Activated CD8-positive, alpha-beta T cell treated with anti-CD3 and anti-CD28 coated beads, Interleukin-2, amount 10 ng/mL, durations not matched to agents 7 days and 5 days (primary cell): Measurements from ENCODE around the gene SIPA1L3. TPM values are rescaled to one million over a fixed set of nuclear protein-coding genes. Genes with fewer than 3 reads are reported as not detected.

Experiments
- ATAC-seq: fragments of 150-1000 bp; cut with Tn5 transposase; one replicate; pipeline ENCODE4 v1.10.0; 2021; ENCODE audit warnings: moderate library complexity
- CTCF ChIA-PET: fragments of 350-600 bp; sonication (Branson Sonifier 250); formaldehyde crosslinking; loops from one replicate; lab custom pipeline; 2021; ENCODE audit warnings: antibody characterized with exemption; lab: Charles Lee
- POLR2A ChIA-PET: fragments of 350-600 bp; sonication (Branson Sonifier 250); formaldehyde crosslinking; loops from one replicate; lab custom pipeline; 2021; ENCODE audit warnings: antibody characterized with exemption; lab: Charles Lee
- DNase-seq: peaks from one replicate; pipeline ENCODE4 v3.0.0-alpha.2; 2020
- H3K27ac Mint-ChIP-seq: one replicate; pipeline ENCODE4 v1.8.0; 2021; ENCODE audit warnings: mild to moderate bottlenecking, mixed read lengths
- H3K27me3 Mint-ChIP-seq: one replicate; pipeline ENCODE4 v1.8.0; 2021; ENCODE audit warnings: low read depth, mixed read lengths
- H3K36me3 Mint-ChIP-seq: one replicate; pipeline ENCODE4 v1.8.0; 2021; ENCODE audit warnings: low read depth, mixed read lengths
- H3K4me1 Mint-ChIP-seq: one replicate; pipeline ENCODE4 v1.8.0; 2021; ENCODE audit warnings: low read depth, mixed read lengths
- H3K4me3 Mint-ChIP-seq: one replicate; pipeline ENCODE4 v1.8.0; 2021; ENCODE audit warnings: mild to moderate bottlenecking, mixed read lengths
- H3K9me3 Mint-ChIP-seq: one replicate; pipeline ENCODE4 v1.8.0; 2022; ENCODE audit warnings: mixed read lengths; ENCODE audit not compliant: insufficient read depth
- total RNA-seq, 2 experiments: library from RNA; stranded (reverse); gene quantifications; one replicate each; pipeline ENCODE4 v1.2.3, GENCODE V29; 2021

The SIPA1L3 gene
- total RNA-seq, 2 experiments from 2014 or later = 18.3 to 20.2 TPM

DNA sequence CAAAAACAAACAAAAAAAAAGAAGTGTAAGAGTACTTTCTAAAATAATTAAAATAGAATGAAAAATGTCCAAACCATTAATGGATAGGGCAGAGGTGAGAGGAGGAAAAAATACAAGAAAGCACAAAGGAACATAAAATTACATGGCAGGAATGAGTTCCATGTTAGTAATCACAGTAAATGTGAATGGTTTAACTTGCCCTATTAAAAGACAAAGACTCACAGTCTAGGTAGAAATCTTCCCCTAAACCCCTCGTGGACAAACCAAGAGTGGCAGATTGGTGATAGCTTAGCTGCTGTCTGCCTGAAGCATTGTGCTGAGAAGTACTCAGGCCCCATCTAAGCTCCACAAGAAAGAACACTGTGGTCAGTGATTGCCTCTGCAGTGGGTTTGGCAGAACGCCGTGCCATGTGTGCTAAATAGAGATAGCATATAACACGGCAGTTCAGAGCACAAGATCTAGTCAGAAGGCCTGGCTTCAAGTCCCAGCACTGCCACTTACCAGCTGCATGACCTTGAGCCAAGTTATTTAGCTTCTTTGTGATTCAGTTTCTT, 213.5 kb downstream of the SIPA1L3 start:
- peaks cover 32% of the 10 kb centered on the region for H3K36me3 Mint-ChIP-seq
- no peak overlapping the region for H3K27ac Mint-ChIP-seq
- DNase-seq (no peak), ATAC-seq (no peak)
- POLR2A ChIA-PET = interaction anchor here (0.5 kb wide), 1 partner anchor 896 kb away, joined by 4 read pairs; no protein-coding TSS in a partner anchor
- no peak overlapping the region for H3K4me3 Mint-ChIP-seq
- H3K9me3 Mint-ChIP-seq = peaks cover 4% of the 10 kb centered on the region
- CTCF ChIA-PET = no interaction called here
- H3K4me1 Mint-ChIP-seq = peaks cover 4% of the 10 kb centered on the region
- H3K27me3 Mint-ChIP-seq = no peaks in the 10 kb centered on the region

- CTCF ChIA-PET = no interaction called here
- Mint-ChIP-seq H3K27ac (no peak overlapping the region), H3K4me1 (no peaks in the 10 kb centered on the region), H3K9me3 (peaks cover 9% of the 10 kb centered on the region), H3K36me3 (peaks cover 28% of the 10 kb centered on the region), H3K4me3 (no peak overlapping the region), H3K27me3 (no peaks in the 10 kb centered on the region)
- POLR2A ChIA-PET = no interaction called here
- DNase-seq (no peak), ATAC-seq (no peak)
Measured at GRCh38 chr19:38122402-38123093, 215.5 kb downstream of the SIPA1L3 start.

- peaks cover 5% of the 10 kb centered on the region for H3K9me3 Mint-ChIP-seq
- POLR2A ChIA-PET = no interaction called here
- DNase-seq (no peak), ATAC-seq (no peak)
- CTCF ChIA-PET = no interaction called here
- peaks cover 16% of the 10 kb centered on the region for H3K36me3 Mint-ChIP-seq
- H3K4me3 Mint-ChIP-seq = no peak overlapping the region
- H3K27ac Mint-ChIP-seq = no peak overlapping the region
- H3K4me1 Mint-ChIP-seq = no peaks in the 10 kb centered on the region
- no peaks in the 10 kb centered on the region for H3K27me3 Mint-ChIP-seq
Measured at GRCh38 chr19:38125238-38125637, 218.2 kb downstream of the SIPA1L3 start.

DNA sequence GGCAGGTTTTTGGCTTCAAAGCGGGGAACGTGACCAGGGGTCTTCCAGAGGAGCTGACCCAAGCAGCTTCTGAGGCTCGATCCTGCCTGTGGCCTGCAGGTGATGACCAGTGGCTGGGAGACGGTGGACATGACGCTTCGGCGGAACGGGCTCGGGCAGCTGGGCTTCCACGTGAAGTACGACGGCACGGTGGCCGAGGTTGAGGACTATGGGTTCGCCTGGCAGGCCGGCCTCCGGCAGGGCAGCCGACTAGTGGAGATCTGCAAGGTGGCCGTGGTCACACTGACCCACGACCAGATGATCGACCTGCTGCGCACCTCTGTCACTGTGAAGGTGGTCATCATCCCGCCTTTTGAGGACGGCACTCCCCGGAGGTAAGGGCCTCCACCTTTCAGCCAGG, 223.4 kb downstream of the SIPA1L3 start:
- H3K9me3 Mint-ChIP-seq = peaks cover 5% of the 10 kb centered on the region
- no peaks in the 10 kb centered on the region for H3K36me3 Mint-ChIP-seq
- no peaks in the 10 kb centered on the region for H3K4me1 Mint-ChIP-seq
- POLR2A ChIA-PET = interaction anchor here (0.6 kb wide), 1 partner anchor 52 kb away, joined by 4 read pairs; no protein-coding TSS in a partner anchor
- no peak for ATAC-seq
- CTCF ChIA-PET = interaction anchor here (1.8 kb wide), 1 partner anchor 228 kb away, joined by 5 read pairs; no protein-coding TSS in a partner anchor
- no peak overlapping the region for H3K27ac Mint-ChIP-seq
- no peaks in the 10 kb centered on the region for H3K27me3 Mint-ChIP-seq
- no peak for DNase-seq
- H3K4me3 Mint-ChIP-seq = no peak overlapping the region

DNA sequence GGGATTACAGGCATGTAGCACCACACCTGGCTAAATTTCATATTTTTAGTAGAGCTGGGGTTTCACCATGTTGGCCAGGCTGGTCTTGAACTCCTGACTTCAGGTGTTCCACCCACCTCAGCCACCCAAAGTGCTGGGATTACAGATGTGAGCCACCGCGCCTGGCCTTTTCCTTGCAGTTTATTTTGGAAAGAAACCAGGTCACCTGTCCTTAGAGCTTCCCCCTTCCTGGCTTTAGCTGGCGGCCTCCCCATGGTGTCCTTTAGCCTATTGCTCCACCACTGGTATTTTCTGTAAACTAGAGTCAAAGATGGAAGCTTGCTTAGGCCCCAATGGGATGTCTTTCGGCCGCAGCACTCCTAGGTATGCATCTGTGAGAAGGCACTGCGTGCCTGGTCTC, 225.8 kb downstream of the SIPA1L3 start:
- POLR2A ChIA-PET = no interaction called here
- no peaks in the 10 kb centered on the region for H3K4me1 Mint-ChIP-seq
- ATAC-seq (no peak), DNase-seq (no peak)
- H3K27ac Mint-ChIP-seq = no peak overlapping the region
- CTCF ChIA-PET = interaction anchor here (1.0 to 1.7 kb wide), 2 partner anchors 9 to 230 kb away, joined by 3 to 8 read pairs; no protein-coding TSS in a partner anchor
- no peaks in the 10 kb centered on the region for H3K36me3 Mint-ChIP-seq
- no peaks in the 10 kb centered on the region for H3K9me3 Mint-ChIP-seq
- no peak overlapping the region for H3K4me3 Mint-ChIP-seq
- no peaks in the 10 kb centered on the region for H3K27me3 Mint-ChIP-seq

DNA sequence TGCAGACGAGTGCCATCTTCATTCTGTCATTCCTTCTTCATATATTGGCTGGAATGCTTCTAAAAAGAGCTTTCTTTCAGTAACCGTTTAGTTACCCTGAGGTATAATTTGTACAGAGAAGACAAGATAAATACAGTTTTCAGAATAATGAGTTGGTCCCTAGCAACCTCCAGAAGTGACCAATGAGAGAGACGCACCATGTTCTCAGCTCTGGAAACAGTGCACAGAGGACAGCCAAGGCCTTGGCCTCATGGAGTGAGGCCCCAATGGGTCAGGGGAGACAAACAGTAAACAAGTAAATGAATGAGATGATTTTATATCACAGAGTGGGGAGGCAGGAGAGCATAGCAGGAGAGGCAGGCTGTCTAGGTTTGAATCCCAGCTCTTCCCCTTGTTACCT, 226.3 kb downstream of the SIPA1L3 start:
- no peak overlapping the region for H3K4me3 Mint-ChIP-seq
- no peaks in the 10 kb centered on the region for H3K36me3 Mint-ChIP-seq
- CTCF ChIA-PET = interaction anchor here (1.0 to 1.7 kb wide), 2 partner anchors 9 to 230 kb away, joined by 3 to 8 read pairs; no protein-coding TSS in a partner anchor
- H3K9me3 Mint-ChIP-seq = no peaks in the 10 kb centered on the region
- H3K27me3 Mint-ChIP-seq = no peaks in the 10 kb centered on the region
- DNase-seq = no peak
- no peak for ATAC-seq
- H3K27ac Mint-ChIP-seq = no peak overlapping the region
- POLR2A ChIA-PET = no interaction called here
- H3K4me1 Mint-ChIP-seq = no peaks in the 10 kb centered on the region

DNA sequence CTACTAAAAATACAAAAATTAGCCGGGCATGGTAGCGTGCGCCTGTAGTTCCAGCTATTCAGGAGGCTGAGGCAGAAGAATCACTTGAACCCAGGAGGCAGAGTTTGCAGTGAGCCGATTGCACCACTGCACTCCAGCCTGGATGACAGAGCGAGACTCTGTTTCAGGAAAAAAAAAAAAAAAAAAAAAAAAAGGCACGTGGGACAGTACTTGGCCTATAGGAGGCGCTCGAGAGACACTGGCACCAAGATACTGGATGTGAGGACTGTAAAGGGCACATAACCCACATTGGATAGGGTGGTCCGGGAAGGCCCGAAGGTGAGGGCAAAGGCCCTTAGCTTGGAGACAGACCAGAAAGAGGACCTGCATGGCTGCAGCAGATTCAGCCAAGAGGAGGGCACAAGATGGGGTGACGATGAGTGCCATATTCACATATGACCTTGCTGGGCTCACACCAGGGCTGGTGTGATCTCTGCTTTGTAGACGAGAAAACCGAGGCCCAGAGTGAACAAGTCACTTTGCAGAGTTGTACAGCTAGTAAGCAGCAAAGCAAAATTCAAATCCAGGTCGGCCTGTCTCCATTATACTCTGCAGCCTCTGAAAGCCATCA, 227.6 kb downstream of the SIPA1L3 start:
- Mint-ChIP-seq H3K36me3 (no peaks in the 10 kb centered on the region), H3K4me1 (no peaks in the 10 kb centered on the region)
- no peak for ATAC-seq

DNA sequence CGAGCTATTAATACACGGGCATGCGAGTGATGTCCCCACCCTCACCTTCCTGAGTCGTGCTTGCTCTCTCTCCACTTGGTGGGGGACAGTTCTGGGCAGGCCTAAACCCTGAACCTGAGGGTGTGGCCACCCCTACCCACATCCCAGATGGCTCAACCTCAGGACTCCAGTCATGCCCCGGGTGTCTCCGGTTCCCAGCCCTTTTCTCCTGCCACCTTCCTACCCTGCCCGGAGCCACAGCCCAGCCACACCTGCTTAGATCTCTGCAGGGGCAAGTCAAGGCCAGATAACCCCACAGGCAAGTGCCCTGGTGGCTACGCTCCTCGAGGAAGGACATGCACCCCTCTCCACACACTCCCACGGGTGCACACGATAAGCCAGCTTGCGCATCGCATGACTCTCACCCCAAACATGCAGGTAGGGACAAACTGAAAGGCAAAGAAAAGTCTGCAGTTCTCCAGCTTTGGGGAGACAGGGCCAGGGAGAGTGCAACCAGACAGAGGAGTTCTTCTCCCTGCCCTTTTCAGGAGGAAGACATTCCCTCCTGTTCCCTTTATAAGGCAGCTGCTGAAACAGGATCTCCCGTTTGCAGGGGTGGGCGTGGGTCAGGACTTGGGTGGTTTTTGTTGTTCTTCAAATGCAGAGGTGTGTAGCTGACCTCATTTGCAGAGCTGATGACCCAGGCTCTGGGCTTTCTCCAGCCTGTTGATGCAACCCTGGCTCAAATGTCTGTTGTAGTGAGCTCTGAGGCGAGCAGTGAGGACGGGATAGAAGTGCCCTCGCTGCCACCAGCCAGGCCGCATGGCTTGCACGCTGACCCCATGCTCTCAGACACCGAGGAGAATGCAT, 228.4 kb downstream of the SIPA1L3 start:
- Mint-ChIP-seq H3K4me1 (no peaks in the 10 kb centered on the region), H3K27me3 (no peaks in the 10 kb centered on the region)

More for the DNA sequence above, 227.6 kb downstream of the SIPA1L3 start:
- Mint-ChIP-seq H3K27ac (no peak overlapping the region), H3K9me3 (no peaks in the 10 kb centered on the region), H3K4me3 (no peak overlapping the region), H3K27me3 (no peaks in the 10 kb centered on the region)
- CTCF ChIA-PET = interaction anchor here (0.6 to 1.7 kb wide), 8 partner anchors 8 to 228 kb away, joined by 3 to 8 read pairs (median 3); partner anchors contain the start of gene WDR87
- POLR2A ChIA-PET = no interaction called here
- DNase-seq = peak; percentile 51

GRCh38 chr19:38139122-38139521, 232.1 kb downstream of the SIPA1L3 start:
- H3K27ac Mint-ChIP-seq = no peak overlapping the region
- ChIA-PET POLR2A (no interaction called here), CTCF (no interaction called here)
- no peak for DNase-seq
- no peaks in the 10 kb centered on the region for H3K36me3 Mint-ChIP-seq
- no peak for ATAC-seq
- no peaks in the 10 kb centered on the region for H3K9me3 Mint-ChIP-seq
- no peaks in the 10 kb centered on the region for H3K27me3 Mint-ChIP-seq
- H3K4me1 Mint-ChIP-seq = peaks cover 3% of the 10 kb centered on the region
- H3K4me3 Mint-ChIP-seq = no peak overlapping the region

More for the DNA sequence above, 228.4 kb downstream of the SIPA1L3 start:
- no peak for DNase-seq
- H3K27ac Mint-ChIP-seq = no peak overlapping the region
- no peaks in the 10 kb centered on the region for H3K9me3 Mint-ChIP-seq
- no peak overlapping the region for H3K4me3 Mint-ChIP-seq
- H3K36me3 Mint-ChIP-seq = no peaks in the 10 kb centered on the region
- ATAC-seq = no peak
- ChIA-PET CTCF (interaction anchor here (0.8 to 1.2 kb wide), 5 partner anchors 20 to 204 kb away, joined by 3 read pairs; no protein-coding TSS in a partner anchor), POLR2A (no interaction called here)

- H3K4me3 Mint-ChIP-seq = no peak overlapping the region
- POLR2A ChIA-PET = no interaction called here
Measured at GRCh38 chr19:38141108-38141507, 234.1 kb downstream of the SIPA1L3 start.

More at GRCh38 chr19:38141108-38141507, 234.1 kb downstream of the SIPA1L3 start:
- ATAC-seq (no peak), DNase-seq (no peak)
- Mint-ChIP-seq H3K4me1 (peaks cover 3% of the 10 kb centered on the region), H3K27me3 (no peaks in the 10 kb centered on the region), H3K27ac (no peak overlapping the region), H3K9me3 (no peaks in the 10 kb centered on the region), H3K36me3 (no peaks in the 10 kb centered on the region)
- CTCF ChIA-PET = interaction anchor here (1.2 to 1.9 kb wide), 2 partner anchors 10 to 36 kb away, joined by 3 to 6 read pairs; no protein-coding TSS in a partner anchor
